Ovary (tissue), 3 donors: ENCODE measurements around the gene STRIP1.

ENCODE experiments used
- CTCF ChIP-seq, 3 donors: fragments of 450-650 bp in 2 of 3; fragments of 200-600 bp in 1 of 3; IDR thresholded peaks; one replicate each; pipeline versions ENCODE4 v1.5.1 to v1.8.0; 2016 to 2022; ENCODE audit warnings: antibody characterized with exemption in 3 of 3, mild to moderate bottlenecking in 1 of 3
- POLR2A ChIP-seq: fragments of 450-650 bp; IDR thresholded peaks from one replicate; pipeline ENCODE4 v1.6.1; 2017; ENCODE audit warnings: antibody characterized with exemption, mild to moderate bottlenecking, moderate library complexity
- donor health status: DM: no; HTN: no; CAD: no.

GRCh38 chr1:110008971-110009565, 25.4 kb upstream of the STRIP1 start:
- TF ChIP-seq POLR2A = no peak
- no peak for TF ChIP-seq CTCF (IDR thresholded peaks at IDR 0.05)
